GM12865 (cell line): Measurements from ENCODE around the gene EXOC8.

Experiments used
- DNase-seq: peaks from one replicate; pipeline ENCODE4 v3.0.0; 2010; ENCODE audit warnings: low read depth
- H3K4me3 ChIP-seq: 2 replicates; pipeline ENCODE4 v1.5.1; 2011; ENCODE audit warnings: mild to moderate bottlenecking, low read depth, low read length, control low read depth
- CTCF ChIP-seq: IDR thresholded peaks from 2 replicates; pipeline ENCODE4 v1.5.1; 2011; ENCODE audit warnings: low read length, control low read depth, low read depth, inconsistent platforms; ENCODE audit not compliant: insufficient read depth; ENCODE audit errors: missing control alignments

EXOC8 gene

GRCh38 chr1:231318015-231318355 is 19.7 kb downstream of the EXOC8 start:
- H3K4me3 ChIP-seq, result no peak overlapping the region
- no peak for DNase-seq
- no peak for TF ChIP-seq CTCF

- DNase-seq, result no peak
- TF ChIP-seq CTCF, result no peak
- no peak overlapping the region for H3K4me3 ChIP-seq
Observed at GRCh38 chr1:231317306-231318014, 20.2 kb downstream of the EXOC8 start.

GRCh38 chr1:231315887-231316286 is 21.8 kb downstream of the EXOC8 start:
- DNase-seq, result peak; percentile 61
- peak; percentile 76 for TF ChIP-seq CTCF

GRCh38 chr1:231313661-231314060 is 24.0 kb downstream of the EXOC8 start:
- no peak for DNase-seq
- no peak overlapping the region for H3K4me3 ChIP-seq
- no peak for TF ChIP-seq CTCF

More at GRCh38 chr1:231315887-231316286, 21.8 kb downstream of the EXOC8 start:
- H3K4me3 ChIP-seq, result no peak overlapping the region

- DNase-seq, result no peak
- no peak overlapping the region for H3K4me3 ChIP-seq
- TF ChIP-seq CTCF, result no peak
Observed at GRCh38 chr1:231312432-231312788, 25.2 kb downstream of the EXOC8 start.

GRCh38 chr1:231311720-231312431 is 25.8 kb downstream of the EXOC8 start:
- H3K4me3 ChIP-seq, result no peak overlapping the region
- TF ChIP-seq CTCF, result no peak
- DNase-seq, result no peak
